Panc1 (cell line): Measurements from ENCODE around the gene TTC16.

ENCODE experiments used
- POLR2AphosphoS5 ChIP-seq: IDR thresholded peaks from 2 replicates; pipeline ENCODE4 v1.6.1; 2012; ENCODE audit warnings: mild to moderate bottlenecking, low read depth, low read length, moderate library complexity
- TCF7L2 ChIP-seq: IDR thresholded peaks from 2 replicates; pipeline ENCODE4 v1.6.1; 2011; ENCODE audit warnings: mild to moderate bottlenecking, low read depth, low read length, inconsistent platforms
- TF ChIP-seq, protein P1 (sequence below): fragments of 450-650 bp; IDR thresholded peaks from 2 replicates; pipeline ENCODE4 v1.5.1; 2017; ENCODE audit warnings: mild to moderate bottlenecking
- TF ChIP-seq, protein P2 (sequence below), 2 experiments: IDR thresholded peaks; 2 replicates each; pipeline ENCODE4 v1.6.1; 2011 to 2012; ENCODE audit warnings: low read depth in 2 of 2, control low read depth in 1 of 2, low read length in 1 of 2, mild to moderate bottlenecking in 1 of 2, moderate library complexity in 1 of 2; ENCODE audit not compliant: insufficient read depth in 1 of 2

DNA sequence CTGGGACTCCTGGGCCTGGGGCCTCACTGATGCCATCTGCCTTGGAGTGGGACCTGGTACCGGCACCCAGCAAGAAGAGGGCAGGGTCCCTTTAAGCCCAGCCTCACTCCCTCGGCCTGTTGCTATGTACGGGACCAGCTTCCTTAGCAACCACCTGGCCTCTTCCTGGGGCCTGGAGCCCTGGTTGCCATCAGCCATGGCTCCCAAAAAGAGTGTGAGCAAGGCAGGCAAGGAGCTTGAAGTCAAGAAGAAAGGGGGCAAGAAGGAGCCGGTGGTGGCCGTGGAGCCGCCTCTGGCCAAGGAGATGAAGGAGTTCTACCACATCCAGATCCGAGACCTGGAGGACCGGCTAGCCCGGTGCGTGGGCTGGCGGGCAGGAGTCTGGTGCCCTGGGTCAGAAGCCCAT, 9.0 kb upstream of the TTC16 start, which contains the start of gene CFAP157:
- TF ChIP-seq POLR2AphosphoS5 = no peak
- TF ChIP-seq, protein P1, sequence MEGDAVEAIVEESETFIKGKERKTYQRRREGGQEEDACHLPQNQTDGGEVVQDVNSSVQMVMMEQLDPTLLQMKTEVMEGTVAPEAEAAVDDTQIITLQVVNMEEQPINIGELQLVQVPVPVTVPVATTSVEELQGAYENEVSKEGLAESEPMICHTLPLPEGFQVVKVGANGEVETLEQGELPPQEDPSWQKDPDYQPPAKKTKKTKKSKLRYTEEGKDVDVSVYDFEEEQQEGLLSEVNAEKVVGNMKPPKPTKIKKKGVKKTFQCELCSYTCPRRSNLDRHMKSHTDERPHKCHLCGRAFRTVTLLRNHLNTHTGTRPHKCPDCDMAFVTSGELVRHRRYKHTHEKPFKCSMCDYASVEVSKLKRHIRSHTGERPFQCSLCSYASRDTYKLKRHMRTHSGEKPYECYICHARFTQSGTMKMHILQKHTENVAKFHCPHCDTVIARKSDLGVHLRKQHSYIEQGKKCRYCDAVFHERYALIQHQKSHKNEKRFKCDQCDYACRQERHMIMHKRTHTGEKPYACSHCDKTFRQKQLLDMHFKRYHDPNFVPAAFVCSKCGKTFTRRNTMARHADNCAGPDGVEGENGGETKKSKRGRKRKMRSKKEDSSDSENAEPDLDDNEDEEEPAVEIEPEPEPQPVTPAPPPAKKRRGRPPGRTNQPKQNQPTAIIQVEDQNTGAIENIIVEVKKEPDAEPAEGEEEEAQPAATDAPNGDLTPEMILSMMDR = no peak
- no peak for TF ChIP-seq TCF7L2
- TF ChIP-seq, protein P2, sequence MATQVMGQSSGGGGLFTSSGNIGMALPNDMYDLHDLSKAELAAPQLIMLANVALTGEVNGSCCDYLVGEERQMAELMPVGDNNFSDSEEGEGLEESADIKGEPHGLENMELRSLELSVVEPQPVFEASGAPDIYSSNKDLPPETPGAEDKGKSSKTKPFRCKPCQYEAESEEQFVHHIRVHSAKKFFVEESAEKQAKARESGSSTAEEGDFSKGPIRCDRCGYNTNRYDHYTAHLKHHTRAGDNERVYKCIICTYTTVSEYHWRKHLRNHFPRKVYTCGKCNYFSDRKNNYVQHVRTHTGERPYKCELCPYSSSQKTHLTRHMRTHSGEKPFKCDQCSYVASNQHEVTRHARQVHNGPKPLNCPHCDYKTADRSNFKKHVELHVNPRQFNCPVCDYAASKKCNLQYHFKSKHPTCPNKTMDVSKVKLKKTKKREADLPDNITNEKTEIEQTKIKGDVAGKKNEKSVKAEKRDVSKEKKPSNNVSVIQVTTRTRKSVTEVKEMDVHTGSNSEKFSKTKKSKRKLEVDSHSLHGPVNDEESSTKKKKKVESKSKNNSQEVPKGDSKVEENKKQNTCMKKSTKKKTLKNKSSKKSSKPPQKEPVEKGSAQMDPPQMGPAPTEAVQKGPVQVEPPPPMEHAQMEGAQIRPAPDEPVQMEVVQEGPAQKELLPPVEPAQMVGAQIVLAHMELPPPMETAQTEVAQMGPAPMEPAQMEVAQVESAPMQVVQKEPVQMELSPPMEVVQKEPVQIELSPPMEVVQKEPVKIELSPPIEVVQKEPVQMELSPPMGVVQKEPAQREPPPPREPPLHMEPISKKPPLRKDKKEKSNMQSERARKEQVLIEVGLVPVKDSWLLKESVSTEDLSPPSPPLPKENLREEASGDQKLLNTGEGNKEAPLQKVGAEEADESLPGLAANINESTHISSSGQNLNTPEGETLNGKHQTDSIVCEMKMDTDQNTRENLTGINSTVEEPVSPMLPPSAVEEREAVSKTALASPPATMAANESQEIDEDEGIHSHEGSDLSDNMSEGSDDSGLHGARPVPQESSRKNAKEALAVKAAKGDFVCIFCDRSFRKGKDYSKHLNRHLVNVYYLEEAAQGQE (IDR thresholded peaks at IDR 0.05; ENCODE audit: insufficient read depth in 1 of 2, low read depth in 2 of 2, low read length in 1 of 2) = no peak
